GM21619 (cell line): Measurements from ENCODE around the gene CCDC127.

Source experiments
- ATAC-seq: cut with Tn5 transposase; IDR thresholded peaks from one replicate; pipeline ENCODE4 v1.9.1; 2021; ENCODE audit not compliant: unreplicated experiment

CCDC127 gene

DNA sequence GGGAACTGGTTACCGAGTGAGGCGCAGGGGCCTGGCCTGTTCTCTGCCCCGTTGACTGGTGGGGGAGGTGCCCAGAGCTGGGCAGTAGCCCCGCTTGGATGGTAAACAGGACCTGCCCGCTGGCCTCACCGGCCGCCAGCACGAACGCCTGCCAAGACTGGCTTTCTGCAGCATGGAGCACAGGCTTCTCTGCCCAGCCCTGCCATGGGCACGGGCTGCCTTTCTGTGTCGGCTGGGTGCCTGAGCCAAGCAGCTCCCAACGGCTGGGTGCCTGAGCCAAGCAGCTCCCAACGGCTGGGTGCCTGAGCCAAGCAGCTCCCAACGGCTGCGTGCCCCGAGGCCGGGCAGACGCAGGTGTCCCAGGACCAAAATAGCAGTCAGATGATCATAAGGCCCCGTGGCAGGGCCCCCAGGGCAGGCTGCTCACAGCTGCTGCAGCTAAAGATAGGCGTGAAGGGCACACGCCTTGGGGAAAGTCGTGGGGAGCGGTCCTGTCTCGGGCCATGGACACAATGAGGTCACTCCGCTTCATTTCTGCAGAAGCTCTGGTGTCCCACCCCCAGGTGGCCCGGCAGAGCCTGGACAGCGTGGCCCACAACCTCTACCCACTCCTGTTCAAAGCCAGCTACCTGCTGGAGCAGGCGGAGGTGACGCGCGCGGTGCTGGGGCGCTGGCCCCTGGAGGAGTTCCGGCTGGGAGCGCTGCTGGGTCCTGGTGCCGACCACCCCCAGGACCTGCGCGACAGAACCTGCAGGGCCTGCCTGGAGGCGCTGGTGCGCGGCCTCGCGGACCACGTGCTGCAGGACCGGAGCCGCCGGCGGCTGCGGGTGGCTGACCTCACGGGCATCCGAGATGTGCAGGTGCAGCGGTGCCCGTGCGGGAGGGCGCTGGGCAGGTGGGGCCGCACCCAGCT is 26.7 kb downstream of the CCDC127 start, which contains the start of gene LRRC14B:
LRRC14B (plus strand) TSS at position 460 of the 913 bp plus-strand sequence; CDS start at position 504, 44 bp downstream.
- peak; percentile 32 for ATAC-seq

DNA sequence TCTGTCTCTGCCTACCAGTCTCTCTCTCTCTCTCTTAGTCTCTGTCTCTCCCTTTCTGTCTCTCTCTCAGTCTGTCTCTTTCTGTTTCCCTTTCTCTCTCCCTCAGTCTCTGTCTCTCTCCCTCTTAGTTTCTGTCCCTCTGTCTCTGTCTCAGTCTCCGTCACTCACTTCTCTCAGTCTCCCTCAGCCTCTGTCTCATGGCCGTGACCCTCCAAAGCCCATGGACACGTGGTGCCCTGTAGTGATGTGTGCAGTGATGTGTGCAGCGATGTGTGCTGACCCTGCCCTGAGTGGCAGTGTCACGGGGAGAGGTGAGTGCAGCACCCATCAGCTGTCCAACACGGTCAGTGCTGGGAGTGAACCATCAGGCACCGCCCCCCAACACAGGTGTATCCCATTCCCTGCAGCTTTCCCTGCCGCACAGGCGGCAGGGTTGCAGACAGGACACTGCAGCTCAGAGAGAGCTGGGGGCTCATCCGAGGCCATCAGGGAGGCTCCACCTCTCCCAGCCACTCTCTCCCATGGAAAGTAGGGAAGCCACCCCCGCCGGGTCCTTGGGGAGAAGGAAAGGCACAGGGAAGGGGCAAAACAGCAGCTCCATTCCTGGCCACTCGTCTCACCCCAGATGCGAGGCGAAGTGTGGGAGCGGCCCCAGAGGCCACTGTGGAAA is 27.5 kb downstream of the CCDC127 start:
- peak; percentile 30 for ATAC-seq

- ATAC-seq = no peak
These were observed 28.0 kb downstream of the CCDC127 start for GRCh38 chr5:189976-190365.

- ATAC-seq = no peak
These were observed 28.5 kb downstream of the CCDC127 start for GRCh38 chr5:189486-189885.

DNA sequence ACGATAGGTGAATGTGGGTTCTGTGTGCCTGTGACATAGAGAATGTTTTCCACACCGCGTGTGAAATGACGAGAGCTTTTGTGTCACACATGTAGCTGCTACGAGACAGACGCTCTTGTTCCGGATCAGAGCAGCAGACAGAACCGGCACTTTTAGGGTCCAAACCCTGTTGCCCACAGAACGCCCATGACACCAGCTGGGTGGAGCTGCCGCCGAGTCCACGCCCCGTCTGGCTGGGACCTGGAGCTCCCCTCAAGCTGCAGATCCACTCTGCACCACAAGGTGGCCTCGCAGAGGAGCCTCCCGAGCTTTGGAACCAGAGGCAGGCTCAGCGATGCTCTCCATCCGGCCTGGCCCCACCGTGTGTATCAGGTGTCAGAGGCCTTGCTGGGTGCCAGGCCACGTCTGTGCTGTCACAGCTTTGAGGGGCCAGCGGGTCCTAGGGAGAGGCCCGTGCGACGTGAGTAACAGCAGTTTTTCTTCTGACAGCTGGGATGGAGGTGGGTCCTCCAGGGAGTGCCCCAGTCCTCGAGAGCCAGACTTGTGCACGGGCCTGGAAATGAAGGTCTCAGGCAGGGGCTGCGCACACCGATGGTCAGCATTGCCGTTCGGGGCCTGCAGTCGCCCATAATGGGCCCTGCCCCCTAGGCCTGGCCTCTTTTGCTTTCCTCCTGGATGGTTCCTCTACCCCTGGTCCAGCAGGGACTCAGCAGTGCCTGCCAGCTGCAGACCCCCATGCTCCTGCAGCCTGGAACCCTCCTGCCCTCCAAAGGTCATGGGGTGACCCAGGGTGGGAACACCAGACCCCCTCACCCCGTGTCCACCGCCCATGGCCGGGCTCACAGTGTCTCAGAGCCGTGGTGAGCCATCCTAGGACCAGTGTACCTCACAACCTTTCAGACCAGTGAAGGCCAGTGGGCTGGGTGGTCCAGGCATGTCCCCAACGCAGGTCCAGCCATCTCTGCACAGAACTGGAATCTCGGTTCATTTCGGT is 29.2 kb downstream of the CCDC127 start:
- ATAC-seq = peak; percentile 82

DNA sequence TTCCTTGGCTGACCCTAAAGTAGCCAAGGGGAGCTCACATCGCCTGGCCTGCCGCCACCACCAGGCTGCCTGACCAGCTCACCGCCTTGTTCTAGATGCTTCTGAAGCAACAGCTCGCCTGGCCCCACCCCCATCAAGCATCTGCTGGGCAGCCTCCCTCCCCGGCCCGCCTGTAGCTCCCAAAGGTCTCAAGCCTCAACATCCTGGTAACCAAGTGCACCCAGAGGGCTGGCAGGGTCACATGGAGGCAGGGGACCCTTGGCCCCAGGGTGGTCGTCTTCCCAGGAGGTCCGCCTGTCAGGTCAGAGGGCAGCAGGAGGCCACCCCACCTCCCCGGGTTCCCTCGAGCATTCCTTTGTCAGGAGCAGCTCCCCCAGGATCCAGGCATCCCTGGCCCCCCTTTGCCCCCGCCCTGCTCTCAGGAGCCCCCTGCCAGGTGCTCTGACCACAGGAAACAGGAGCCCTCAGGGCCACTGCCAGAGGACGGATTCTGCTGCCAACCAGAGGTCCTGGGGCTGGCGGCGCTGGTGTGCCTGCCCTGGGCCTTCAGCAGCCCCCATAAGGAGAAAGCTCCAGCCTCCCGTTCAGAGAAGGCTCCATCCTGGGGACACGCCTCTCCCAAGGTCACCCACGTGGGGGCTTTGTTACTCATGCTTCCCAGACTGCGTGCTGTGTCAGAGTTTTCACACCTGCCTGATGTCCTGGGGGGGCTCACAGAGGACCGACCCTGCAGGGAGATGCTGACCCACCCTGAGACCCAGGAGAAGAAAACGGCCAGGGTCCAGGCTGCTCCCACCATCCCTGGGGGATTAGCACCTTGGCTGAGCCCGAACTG is 30.1 kb downstream of the CCDC127 start:
- ATAC-seq = no peak

- ATAC-seq = no peak
These were observed 30.9 kb downstream of the CCDC127 start for GRCh38 chr5:187042-187431.

- no peak for ATAC-seq
These were observed 31.6 kb downstream of the CCDC127 start for GRCh38 chr5:186091-187041.

DNA sequence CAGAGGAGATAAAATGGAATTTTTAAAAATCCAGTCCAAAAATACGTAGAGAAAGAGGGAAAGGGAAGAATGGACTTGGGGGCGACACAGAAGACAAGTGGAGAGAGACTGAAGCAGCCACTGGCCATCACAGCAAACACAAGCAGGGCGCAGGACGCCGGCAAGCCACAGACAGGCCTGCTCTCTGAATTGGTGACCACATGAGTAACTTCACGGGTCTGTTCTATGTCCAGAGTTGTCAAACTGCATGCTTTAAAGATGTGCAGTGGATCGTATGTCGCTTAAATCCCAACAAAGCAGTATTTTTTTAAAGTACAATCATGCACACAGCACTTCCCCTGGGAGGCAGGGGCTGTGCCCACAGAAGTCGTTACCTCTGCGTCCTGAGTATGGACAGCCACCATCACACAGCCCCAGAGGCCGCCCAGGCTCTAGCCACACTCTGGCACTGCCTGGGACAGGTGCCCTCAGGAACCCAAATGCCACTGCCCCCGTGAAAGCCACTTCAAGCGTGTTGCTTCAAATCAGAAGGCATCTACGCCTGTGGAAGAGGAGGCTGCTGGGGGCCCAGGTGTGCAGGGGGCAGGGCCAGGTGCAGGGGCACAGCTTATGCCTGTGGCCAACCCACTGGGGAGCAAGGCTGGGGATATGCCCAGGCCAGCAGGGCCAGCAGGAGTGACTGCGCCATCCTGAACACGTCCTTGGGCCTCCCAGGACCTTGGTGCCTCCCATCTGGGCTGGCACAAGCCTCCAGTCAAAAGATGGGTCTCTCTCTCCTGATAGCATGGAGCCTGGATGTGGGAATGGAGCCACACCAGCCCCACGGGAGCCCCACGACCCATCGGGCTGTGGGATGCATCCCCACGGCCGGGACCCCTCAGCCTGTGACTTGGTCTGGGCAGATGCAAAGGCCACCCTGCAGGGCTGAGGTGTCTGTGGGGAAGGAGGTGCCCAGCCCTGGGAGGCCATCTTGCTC is 32.6 kb downstream of the CCDC127 start:
- ATAC-seq = no peak

DNA sequence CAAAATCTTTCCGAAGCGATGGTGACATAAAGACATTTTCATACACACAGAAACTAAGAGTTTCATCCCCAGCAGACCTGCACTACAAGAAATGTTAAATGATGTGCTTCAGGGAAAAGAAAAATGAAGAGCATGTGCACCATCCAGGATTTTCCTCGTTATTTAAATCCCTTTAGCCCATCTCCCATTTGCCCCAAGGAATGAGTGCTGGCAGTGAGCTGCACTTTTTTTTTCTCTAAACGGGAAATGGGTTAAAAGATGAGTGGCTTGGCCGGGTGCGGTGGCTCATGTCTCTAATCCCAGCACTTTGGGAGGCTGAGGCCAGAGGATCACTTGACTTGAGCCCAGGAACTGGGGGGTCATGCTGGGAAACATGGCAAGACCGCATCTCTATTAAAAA is 33.5 kb downstream of the CCDC127 start:
- ATAC-seq = no peak

DNA sequence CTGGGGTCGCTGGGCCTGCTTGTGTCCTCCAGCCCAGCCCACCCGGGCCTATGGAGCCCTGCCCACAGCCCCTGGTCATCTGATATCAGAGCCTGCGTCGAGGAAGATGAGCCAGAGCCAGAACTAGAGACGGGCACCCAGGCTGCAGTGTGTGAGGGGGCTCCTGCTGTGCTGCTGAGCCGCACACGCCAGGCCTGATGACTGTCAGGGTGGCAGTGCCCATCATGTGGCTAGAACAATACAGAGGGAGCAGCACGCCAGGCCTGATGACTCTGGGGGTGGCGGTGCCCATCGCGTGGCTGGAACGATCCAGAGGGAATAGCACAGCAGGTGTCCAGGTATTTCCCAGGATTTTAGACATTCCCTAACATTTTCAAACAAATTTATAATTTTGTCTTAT is 35.8 kb downstream of the CCDC127 start:
- ATAC-seq = no peak

DNA sequence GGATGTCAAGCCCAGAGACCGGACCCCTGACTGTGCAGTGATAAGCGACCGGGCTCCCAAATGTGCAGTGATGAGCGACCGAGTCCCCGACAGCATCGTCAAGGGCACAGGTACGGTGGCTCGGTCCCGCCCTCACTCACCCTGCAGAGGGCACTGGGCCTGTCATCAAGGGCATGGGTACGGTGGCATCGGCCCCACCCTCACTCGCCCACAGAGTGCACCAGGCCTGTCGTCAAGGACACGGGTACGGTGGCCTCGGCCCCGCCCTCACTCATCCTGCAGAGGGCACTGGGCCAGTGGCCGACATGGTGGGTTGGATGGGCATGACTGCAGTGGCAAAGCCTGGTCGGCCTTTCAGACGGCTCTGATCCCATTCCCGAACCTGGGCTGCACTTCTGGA is 36.4 kb downstream of the CCDC127 start:
- ATAC-seq = no peak

GRCh38 chr5:181160-181559 is 36.8 kb downstream of the CCDC127 start:
- ATAC-seq = no peak

GRCh38 chr5:180286-180918 is 37.6 kb downstream of the CCDC127 start:
- ATAC-seq = no peak

GRCh38 chr5:179401-179800 is 38.6 kb downstream of the CCDC127 start:
- ATAC-seq = no peak

DNA sequence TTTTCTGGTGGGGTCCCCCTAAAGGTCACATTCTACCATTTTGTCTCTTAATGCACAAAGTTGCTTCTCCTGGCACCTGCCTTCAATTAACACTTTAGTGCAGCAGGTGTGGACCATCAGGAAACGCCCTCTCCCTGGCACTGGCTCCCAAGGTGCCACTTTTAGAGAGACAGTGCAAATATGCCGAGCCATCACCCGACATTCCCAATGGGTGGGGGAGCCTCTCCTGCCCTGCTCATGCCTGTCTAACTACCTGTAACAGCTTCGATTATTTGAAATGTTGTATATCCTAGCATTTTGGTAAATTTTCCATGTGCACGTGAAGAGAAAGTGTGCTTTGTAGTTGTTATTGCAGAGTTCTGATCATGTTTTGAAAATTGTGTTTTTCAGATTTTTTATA is 39.8 kb downstream of the CCDC127 start:
- no peak for ATAC-seq

- no peak for ATAC-seq
These were observed 41.6 kb downstream of the CCDC127 start for GRCh38 chr5:176296-176823.
